Endothelial cell of umbilical vein (primary cell): Measurements from ENCODE around the gene SDCCAG8. TPM values are rescaled to one million over a fixed set of nuclear protein-coding genes. Genes with fewer than 3 reads are reported as not detected.
A peak's percentile ranks its signal among the peaks of the same experiment; 100 is the strongest.

ENCODE experiments used
- BruUV-seq: library from RNA; stranded (reverse); fragments of 400-500 nt; replicated peaks from 2 replicates; lab custom pipeline; 2021; lab: Mats Ljungman, UMichigan
- CTCF ChIA-PET: fragments of 300-600, 350-600 bp; sonication (Branson Sonifier 250); formaldehyde crosslinking; loops from one replicate; lab custom pipeline; 2021; ENCODE audit warnings: antibody characterized with exemption, inconsistent platforms; lab: Charles Lee
- POLR2A ChIA-PET: fragments of 300-600, 350-600 bp; sonication (Branson Sonifier 250); formaldehyde crosslinking; loops from one replicate; lab custom pipeline; 2021; ENCODE audit warnings: antibody characterized with exemption, inconsistent platforms; lab: Charles Lee
- DNase-seq: peaks from one replicate; pipeline ENCODE4 v3.0.0-alpha.2; 2011; ENCODE audit warnings: low read depth, low spot score
- FAIRE-seq: peaks from 2 replicates; lab custom pipeline; 2011; peaks lifted over from hg19 to GRCh38; lab: Jason Lieb, UNC
- H2AFZ ChIP-seq: 2 replicates; pipeline ENCODE4 v1.6.0; 2012; ENCODE audit warnings: low read depth, low read length, control low read depth, inconsistent platforms
- H3K27ac ChIP-seq: 2 replicates; pipeline ENCODE4 v1.5.1; 2011; ENCODE audit warnings: low read depth, mild to moderate bottlenecking, control low read depth, low read length, moderate library complexity; ENCODE audit not compliant: insufficient read depth
- H3K27me3 ChIP-seq, 2 experiments: 2 replicates each; pipeline versions ENCODE4 v1.6.0 to v1.6.1; 2011; ENCODE audit warnings: low read length in 2 of 2, mixed read lengths in 1 of 2; ENCODE audit not compliant: control insufficient read depth in 2 of 2, insufficient read depth in 2 of 2
- H3K36me3 ChIP-seq, 2 experiments: 2 replicates in 1 of 2; 3 replicates in 1 of 2; pipeline ENCODE4 v1.5.1; 2011; ENCODE audit warnings: low read length in 2 of 2, mild to moderate bottlenecking in 1 of 2, moderate library complexity in 1 of 2; ENCODE audit not compliant: control insufficient read depth in 2 of 2, insufficient read depth in 2 of 2; ENCODE audit errors: extremely low read depth in 1 of 2
- H3K4me1 ChIP-seq: 3 replicates; pipeline ENCODE4 v1.5.1; 2011; ENCODE audit warnings: mild to moderate bottlenecking, low read length; ENCODE audit not compliant: control insufficient read depth, insufficient read depth; ENCODE audit errors: extremely low read depth
- H3K4me2 ChIP-seq: 2 replicates; pipeline ENCODE4 v1.6.1; 2011; ENCODE audit warnings: low read length, control low read depth, mixed read lengths; ENCODE audit not compliant: insufficient read depth
- H3K4me3 ChIP-seq, 3 experiments: fragments of 200-600 bp in 1 of 3; sonication (generic), shearing (Covaris generic) in 1 of 3; replicated peaks in 1 of 3; 2 replicates each; pipeline ENCODE4 v1.5.1; 2011 to 2016; ENCODE audit warnings: control low read depth in 3 of 3, low read length in 3 of 3, mild to moderate bottlenecking in 2 of 3, inconsistent platforms in 1 of 3, low read depth in 1 of 3, moderate library complexity in 1 of 3; ENCODE audit not compliant: insufficient read depth in 1 of 3
- H3K79me2 ChIP-seq: 2 replicates; pipeline ENCODE4 v1.6.0; 2012; ENCODE audit warnings: low read length, inconsistent platforms; ENCODE audit not compliant: control insufficient read depth, insufficient read depth
- H3K9ac ChIP-seq: replicated peaks from 2 replicates; pipeline ENCODE3; 2011; ENCODE audit warnings: low read length, control low read depth; ENCODE audit not compliant: insufficient read depth; ENCODE audit errors: extremely low read depth
- H3K9me1 ChIP-seq: replicated peaks from 3 replicates; pipeline ENCODE4 v1.6.0; 2011; ENCODE audit warnings: mild to moderate bottlenecking, low read length; ENCODE audit not compliant: control insufficient read depth, insufficient read depth; ENCODE audit errors: extremely low read depth
- H3K9me3 ChIP-seq: replicated peaks from 2 replicates; pipeline ENCODE4 v1.5.1; 2012; ENCODE audit warnings: low read length, inconsistent platforms; ENCODE audit not compliant: control insufficient read depth, insufficient read depth
- H4K20me1 ChIP-seq: replicated peaks from 2 replicates; pipeline ENCODE3; 2011; ENCODE audit warnings: mild to moderate bottlenecking, low read length; ENCODE audit not compliant: control insufficient read depth, insufficient read depth; ENCODE audit errors: extremely low read depth
- CTCF ChIP-seq, 2 donors: IDR thresholded peaks; 1 replicate in 1 of 2; 2 replicates in 1 of 2; pipeline ENCODE4 v1.5.1; 2011; ENCODE audit warnings: low read length in 2 of 2, mild to moderate bottlenecking in 2 of 2, moderate library complexity in 2 of 2, control low read depth in 1 of 2, inconsistent platforms in 1 of 2, low read depth in 1 of 2; ENCODE audit not compliant: insufficient read depth in 1 of 2; ENCODE audit errors: extremely low read depth in 1 of 2
- EZH2 ChIP-seq: IDR thresholded peaks from 2 replicates; pipeline ENCODE4 v1.6.1; 2012; ENCODE audit warnings: borderline replicate concordance, low read depth, mild to moderate bottlenecking, moderate library complexity, low read length, inconsistent platforms; ENCODE audit not compliant: severe bottlenecking
- FOS ChIP-seq: IDR thresholded peaks from 2 replicates; pipeline ENCODE4 v1.6.1; 2011; ENCODE audit warnings: mild to moderate bottlenecking, low read length, moderate library complexity, borderline replicate concordance; ENCODE audit not compliant: insufficient read depth
- GATA2 ChIP-seq: IDR thresholded peaks from 2 replicates; pipeline ENCODE4 v1.7.0; 2011; ENCODE audit warnings: low read depth, mild to moderate bottlenecking, moderate library complexity, mixed read lengths, low read length; ENCODE audit not compliant: insufficient read length, insufficient read depth
- JUN ChIP-seq: IDR thresholded peaks from 2 replicates; pipeline ENCODE4 v1.6.1; 2011; ENCODE audit warnings: borderline replicate concordance, low read depth; ENCODE audit not compliant: insufficient read length, insufficient read depth
- MAX ChIP-seq: IDR thresholded peaks from 2 replicates; pipeline ENCODE4 v1.6.1; 2011; ENCODE audit not compliant: insufficient read depth, insufficient read length
- MYC ChIP-seq: IDR thresholded peaks from one replicate; pipeline ENCODE4 v1.6.1; 2011; ENCODE audit warnings: mild to moderate bottlenecking, low read depth, low read length
- POLR2A ChIP-seq: IDR thresholded peaks from 2 replicates; pipeline ENCODE4 v1.6.1; 2012; ENCODE audit warnings: low read depth, mild to moderate bottlenecking, control low read depth, low read length
- POLR2AphosphoS5 ChIP-seq: IDR thresholded peaks from 2 replicates; pipeline ENCODE4 v1.6.1; 2012; ENCODE audit warnings: low read depth, mild to moderate bottlenecking, control low read depth, low read length, moderate library complexity; ENCODE audit not compliant: insufficient read depth
- dilution Hi-C: fragments of 300-500 bp; cut with MboI; formaldehyde crosslinking; loops from one replicate; pipeline ENCODE4 v1.15.0; 2019; ENCODE audit warnings: low sequenced_read_pairs; ENCODE audit not compliant: extremely low pct_ligation_motif_present
- intact Hi-C: fragments of 100-400 bp; cut with micrococcal nuclease; formaldehyde crosslinking; loops from one replicate; pipeline ENCODE4 v1.10.0; 2022
- polyA plus RNA-seq, 4 experiments: library from polyadenylated mRNA; depleted of rRNA in 3 of 4; stranded (reverse) in 3 of 4; unstranded in 1 of 4; fragments of >200 nt; gene quantifications; 2 replicates each; pipeline versions ENCODE4 v1.2.1 to v1.2.3, GENCODE V29; 2011 to 2012; ENCODE audit warnings: missing spikeins in 1 of 4
- total RNA-seq: library from RNA; stranded (reverse); gene quantifications from 2 replicates; pipeline ENCODE4 v1.2.3, GENCODE V29; 2021

Gene SDCCAG8
- total and polyA plus RNA-seq, 2 donors (not counting 3 experiments of a cell fraction or from before 2014, with no cell fraction given), result 14.6 to 25.7 TPM

GRCh38 chr1:243525085-243525487 lies 269.2 kb downstream of the SDCCAG8 start:
- DNase-seq, result peak; percentile 91
- peak overlapping the region; percentile 68 for H3K9ac ChIP-seq
- no peaks in the 10 kb centered on the region for H4K20me1 ChIP-seq
- H3K9me3 ChIP-seq, result no peaks in the 10 kb centered on the region
- H3K4me3 ChIP-seq, result no peak overlapping the region
- no peaks in the 10 kb centered on the region for H3K79me2 ChIP-seq
- no peaks in the 10 kb centered on the region for H3K27me3 ChIP-seq
- H3K9me1 ChIP-seq, result no peaks in the 10 kb centered on the region
- H3K4me1 ChIP-seq, result peaks cover 9% of the 10 kb centered on the region
- H3K36me3 ChIP-seq, result no peaks in the 10 kb centered on the region
- peak overlapping the region; percentile 75 for H3K4me2 ChIP-seq
- peak overlapping the region; percentile 95 for H3K27ac ChIP-seq
- ChIA-PET CTCF (interaction anchor here (1.1 kb wide), 1 partner anchor 33 kb away, joined by 3 read pairs; no protein-coding TSS in a partner anchor), POLR2A (no interaction called here)
- dilution Hi-C loops (no loop called here), intact Hi-C loops (loop anchor here (5.0 to 10.0 kb wide), 2 partner anchors 220 to 747 kb away; no protein-coding TSS in a partner anchor)
- H2AFZ ChIP-seq, result no peak overlapping the region
- peak; percentile 94 for FAIRE-seq
- no peak for TF ChIP-seq GATA2
- no peak for TF ChIP-seq POLR2A
- peak; percentile 88 for TF ChIP-seq FOS
- TF ChIP-seq MYC, result no peak
- TF ChIP-seq EZH2, result no peak
- TF ChIP-seq JUN, result peak; percentile 96
- no peak for TF ChIP-seq POLR2AphosphoS5
- no TSS peak for BruUV-seq

GRCh38 chr1:243526180-243526579 lies 270.3 kb downstream of the SDCCAG8 start:
- BruUV-seq, result no TSS peak
- dilution Hi-C loops, result no loop called here
- H3K36me3 ChIP-seq, result no peaks in the 10 kb centered on the region
- H3K9me3 ChIP-seq, result no peaks in the 10 kb centered on the region
- TF ChIP-seq CTCF (IDR thresholded peaks at IDR 0.05; ENCODE audit: extremely low read depth in 1 of 2, insufficient read depth in 1 of 2, low read depth in 1 of 2, low read length in 2 of 2) (no peak), POLR2AphosphoS5 (no peak), JUN (no peak), GATA2 (no peak), FOS (no peak), MAX (no peak), MYC (no peak), POLR2A (no peak), EZH2 (no peak)
- no peak for DNase-seq
- H4K20me1 ChIP-seq, result no peaks in the 10 kb centered on the region
- POLR2A ChIA-PET, result no interaction called here
- intact Hi-C loops, result loop anchor here (5.0 to 10.0 kb wide), 2 partner anchors 219 to 746 kb away; no protein-coding TSS in a partner anchor
- H3K4me3 ChIP-seq, result no peak overlapping the region
- H3K27me3 ChIP-seq, result no peaks in the 10 kb centered on the region
- no peaks in the 10 kb centered on the region for H3K79me2 ChIP-seq
- FAIRE-seq, result no peak
- no peak overlapping the region for H3K27ac ChIP-seq
- H2AFZ ChIP-seq, result no peak overlapping the region
- H3K4me2 ChIP-seq, result no peak overlapping the region
- peaks cover 9% of the 10 kb centered on the region for H3K4me1 ChIP-seq
- no peak overlapping the region for H3K9ac ChIP-seq
- H3K9me1 ChIP-seq, result no peaks in the 10 kb centered on the region
- CTCF ChIA-PET, result no interaction called here
